Neuronal stem cell (in vitro differentiated cells): ENCODE data around the gene RAMP2.
A peak's percentile ranks its signal among the peaks of the same experiment; 100 is the strongest.

Experiments
- DNase-seq: peaks from one replicate; pipeline ENCODE4 v3.0.0-alpha.2; 2013; ENCODE audit warnings: low spot score
- H2AFZ ChIP-seq: one replicate; pipeline ENCODE4 v1.6.1; 2013; ENCODE audit warnings: mild to moderate bottlenecking, low read length, inconsistent platforms
- H2AK5ac ChIP-seq: 2 replicates; pipeline ENCODE4 v1.6.1; 2013; ENCODE audit warnings: low read depth, mild to moderate bottlenecking, inconsistent platforms, low read length, moderate library complexity, mixed read lengths
- H2BK120ac ChIP-seq: 2 replicates; pipeline ENCODE4 v1.6.1; 2013; ENCODE audit warnings: low read depth, mild to moderate bottlenecking, inconsistent platforms, low read length, moderate library complexity, mixed read lengths
- H2BK12ac ChIP-seq: one replicate; pipeline ENCODE4 v1.6.1; 2013; ENCODE audit warnings: low read length, inconsistent platforms
- H2BK15ac ChIP-seq: 2 replicates; pipeline ENCODE4 v1.6.1; 2013; ENCODE audit warnings: mild to moderate bottlenecking, low read length, inconsistent platforms, mixed read lengths
- H2BK5ac ChIP-seq: one replicate; pipeline ENCODE4 v1.6.1; 2013; ENCODE audit warnings: inconsistent platforms, mild to moderate bottlenecking, low read length, moderate library complexity
- H3K14ac ChIP-seq: one replicate; pipeline ENCODE4 v1.6.1; 2013; ENCODE audit warnings: low read length, inconsistent platforms
- H3K18ac ChIP-seq: 2 replicates; pipeline ENCODE4 v1.6.1; 2013; ENCODE audit warnings: low read length, inconsistent platforms
- H3K23ac ChIP-seq: 2 replicates; pipeline ENCODE4 v1.6.1; 2013; ENCODE audit warnings: low read depth, mild to moderate bottlenecking, mixed read lengths, low read length, inconsistent platforms; ENCODE audit not compliant: poor library complexity
- H3K27ac ChIP-seq: replicated peaks from 3 replicates; pipeline ENCODE4 v1.5.1; 2013; ENCODE audit warnings: low read length, inconsistent platforms
- H3K27me3 ChIP-seq, 3 experiments: 2 replicates each; pipeline ENCODE4 v1.6.1; 2013; ENCODE audit warnings: low read length in 3 of 3, mild to moderate bottlenecking in 2 of 3, inconsistent platforms in 1 of 3, low read depth in 1 of 3, mixed read lengths in 1 of 3, moderate library complexity in 1 of 3; ENCODE audit not compliant: control insufficient read depth in 3 of 3, insufficient read depth in 3 of 3
- H3K36me3 ChIP-seq, 2 donors: replicated peaks in 1 of 2; 2 replicates each; pipeline ENCODE4 v1.6.1; 2013; ENCODE audit warnings: low read length in 2 of 2; ENCODE audit not compliant: control insufficient read depth in 2 of 2, insufficient read depth in 2 of 2
- H3K4ac ChIP-seq: 2 replicates; pipeline ENCODE4 v1.6.1; 2013; ENCODE audit warnings: inconsistent platforms, mild to moderate bottlenecking, low read length, moderate library complexity
- H3K4me1 ChIP-seq, 2 donors: 1 replicate in 1 of 2; 2 replicates in 1 of 2; pipeline ENCODE4 v1.6.1; 2013; ENCODE audit warnings: low read length in 2 of 2, low read depth in 1 of 2; ENCODE audit not compliant: control insufficient read depth in 2 of 2, insufficient read depth in 1 of 2
- H3K4me2 ChIP-seq: one replicate; pipeline ENCODE4 v1.6.1; 2013; ENCODE audit warnings: mild to moderate bottlenecking, low read length, inconsistent platforms; ENCODE audit not compliant: insufficient read depth, poor library complexity, severe bottlenecking
- H3K4me3 ChIP-seq, 2 donors: 2 replicates each; pipeline ENCODE4 v1.5.1; 2013; ENCODE audit warnings: low read length in 2 of 2, mild to moderate bottlenecking in 2 of 2, inconsistent platforms in 1 of 2, moderate library complexity in 1 of 2
- H3K79me1 ChIP-seq: one replicate; pipeline ENCODE4 v1.6.1; 2013; ENCODE audit warnings: low read depth, mild to moderate bottlenecking, inconsistent platforms, low read length, moderate library complexity
- H3K9ac ChIP-seq: one replicate; pipeline ENCODE4 v1.6.1; 2013; ENCODE audit warnings: mild to moderate bottlenecking, low read depth, low read length, inconsistent platforms; ENCODE audit not compliant: poor library complexity
- H3K9me3 ChIP-seq, 2 donors: replicated peaks in 1 of 2; 2 replicates each; pipeline versions ENCODE3 to v1.6.1; 2013; ENCODE audit warnings: low read length in 2 of 2, mild to moderate bottlenecking in 2 of 2, inconsistent platforms in 1 of 2, low read depth in 1 of 2, mixed read lengths in 1 of 2, moderate library complexity in 1 of 2; ENCODE audit not compliant: control insufficient read depth in 2 of 2, insufficient read depth in 1 of 2
- H4K8ac ChIP-seq: one replicate; pipeline ENCODE4 v1.6.1; 2013; ENCODE audit warnings: low read depth, mild to moderate bottlenecking, inconsistent platforms, low read length, moderate library complexity
- H4K91ac ChIP-seq: one replicate; pipeline ENCODE4 v1.6.1; 2013; ENCODE audit warnings: low read length, low read depth, mild to moderate bottlenecking, inconsistent platforms; ENCODE audit not compliant: poor library complexity
- WGBS, 2 donors: extraction: QIAGEN DNeasy Blood & Tissue Kit; methylation state at CpG; one replicate each; pipeline ENCODE4 v1.1.7; 2013; ENCODE audit warnings: missing lambda C conversion rate in 2 of 2, mixed read lengths in 1 of 2; ENCODE audit not compliant: insufficient read length in 2 of 2, insufficient replicate concordance in 1 of 2; ENCODE audit errors: extremely low coverage in 2 of 2; 5-methylcytosine and 5-hydroxymethylcytosine counted together

RAMP2 gene

GRCh38 chr17:42784811-42785592, 24.0 kb downstream of the RAMP2 start:
- no peak overlapping the region for H4K8ac ChIP-seq
- no peak overlapping the region for H4K91ac ChIP-seq
- H2BK5ac ChIP-seq = no peak overlapping the region
- no peak overlapping the region for H2BK15ac ChIP-seq
- no peaks in the 10 kb centered on the region for H3K9me3 ChIP-seq
- H3K9ac ChIP-seq = no peak overlapping the region
- peak overlapping the region; percentile 16 for H2BK12ac ChIP-seq
- peaks cover 0 to 2% of the 10 kb centered on the region in 2 donors for H3K36me3 ChIP-seq
- no peak overlapping the region for H2AFZ ChIP-seq
- peaks cover 0 to 25% (median 8%) of the 10 kb centered on the region in 3 experiments for H3K27me3 ChIP-seq
- H2AK5ac ChIP-seq = peak overlapping the region; percentile 23
- H3K4ac ChIP-seq = peak overlapping the region; percentile 70
- no peak overlapping the region for H3K27ac ChIP-seq
- peaks cover 0 to 5% of the 10 kb centered on the region in 2 donors for H3K4me1 ChIP-seq
- no peak overlapping the region for H2BK120ac ChIP-seq
- no peak overlapping the region for H3K4me3 ChIP-seq
- no CpG with 5 or more reads among the region's 52 CpGs for WGBS, 2 donors
- DNase-seq = no peak
- no peak overlapping the region for H3K18ac ChIP-seq
- H3K4me2 ChIP-seq = no peak overlapping the region
- H3K23ac ChIP-seq = peak overlapping the region; percentile 9
- no peak overlapping the region for H3K14ac ChIP-seq
- no peaks in the 10 kb centered on the region for H3K79me1 ChIP-seq

DNA sequence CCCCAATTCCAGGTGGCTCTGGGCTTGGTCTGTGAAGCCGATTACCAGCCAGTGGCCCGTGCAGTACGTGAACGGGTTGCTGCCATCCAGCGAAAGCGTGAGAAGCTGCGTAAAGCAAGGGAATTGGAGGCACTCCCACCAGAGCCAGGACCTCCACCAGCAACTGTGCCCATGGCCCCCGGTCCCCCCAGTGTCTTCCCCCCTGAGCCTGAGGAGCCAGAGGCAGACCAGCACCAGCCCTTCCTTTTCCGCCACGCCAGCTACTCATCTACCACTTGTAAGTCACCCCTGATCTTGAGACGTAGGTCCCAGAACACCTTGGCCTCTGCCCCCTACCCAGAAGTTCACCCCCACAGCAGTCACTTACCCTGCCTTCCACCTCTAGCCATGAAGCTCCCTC, 26.2 kb downstream of the RAMP2 start:
- H2AK5ac ChIP-seq = no peak overlapping the region
- H3K27ac ChIP-seq = no peak overlapping the region
- H2AFZ ChIP-seq = no peak overlapping the region
- no peak overlapping the region for H4K91ac ChIP-seq
- H4K8ac ChIP-seq = no peak overlapping the region
- no peaks in the 10 kb centered on the region for H3K9me3 ChIP-seq
- no peak overlapping the region for H2BK15ac ChIP-seq
- DNase-seq = no peak
- H2BK120ac ChIP-seq = no peak overlapping the region
- no peak overlapping the region for H2BK5ac ChIP-seq
- H3K14ac ChIP-seq = no peak overlapping the region
- no CpG with 5 or more reads among the region's 11 CpGs for WGBS, 2 donors
- H3K79me1 ChIP-seq = no peaks in the 10 kb centered on the region
- H3K4me3 ChIP-seq = no peak overlapping the region
- H3K4ac ChIP-seq = no peak overlapping the region
- H3K4me2 ChIP-seq = no peak overlapping the region
- peaks cover 0 to 9% (median 0%) of the 10 kb centered on the region in 3 experiments for H3K27me3 ChIP-seq
- no peak overlapping the region for H3K23ac ChIP-seq
- H3K9ac ChIP-seq = no peak overlapping the region
- no peaks in the 10 kb centered on the region for H3K36me3 ChIP-seq
- no peak overlapping the region for H3K18ac ChIP-seq
- H2BK12ac ChIP-seq = no peak overlapping the region
- H3K4me1 ChIP-seq = no peaks in the 10 kb centered on the region

- H2AFZ ChIP-seq = no peak overlapping the region
- H3K4me1 ChIP-seq = no peaks in the 10 kb centered on the region
- no peak overlapping the region for H4K91ac ChIP-seq
- no peaks in the 10 kb centered on the region for H3K9me3 ChIP-seq
- no peak overlapping the region for H2BK120ac ChIP-seq
- no peak overlapping the region for H3K14ac ChIP-seq
- H2BK15ac ChIP-seq = no peak overlapping the region
- H3K36me3 ChIP-seq = peaks cover 4 to 18% of the 10 kb centered on the region in 2 donors
- H2BK12ac ChIP-seq = no peak overlapping the region
- no peak overlapping the region for H3K18ac ChIP-seq
- no CpG with 5 or more reads among the region's 2 CpGs for WGBS, 2 donors
- no peak overlapping the region for H2AK5ac ChIP-seq
- H3K27me3 ChIP-seq = no peaks in the 10 kb centered on the region
- DNase-seq = no peak
- H2BK5ac ChIP-seq = no peak overlapping the region
- no peak overlapping the region for H3K23ac ChIP-seq
- no peaks in the 10 kb centered on the region for H3K79me1 ChIP-seq
- H4K8ac ChIP-seq = no peak overlapping the region
- H3K4ac ChIP-seq = no peak overlapping the region
- no peak overlapping the region for H3K27ac ChIP-seq
- no peak overlapping the region for H3K9ac ChIP-seq
- no peak overlapping the region for H3K4me3 ChIP-seq
- no peak overlapping the region for H3K4me2 ChIP-seq
These were observed 30.9 kb downstream of the RAMP2 start for GRCh38 chr17:42791948-42792347.

- Histone ChIP-seq H3K23ac (no peak overlapping the region), H2BK5ac (no peak overlapping the region)
These were observed 31.5 kb downstream of the RAMP2 start for GRCh38 chr17:42792545-42792944.

More at GRCh38 chr17:42792545-42792944, 31.5 kb downstream of the RAMP2 start:
- no peak for DNase-seq
- no peak overlapping the region for H2AK5ac ChIP-seq
- no peaks in the 10 kb centered on the region for H3K9me3 ChIP-seq
- no peak overlapping the region for H3K4me2 ChIP-seq
- H3K79me1 ChIP-seq = no peaks in the 10 kb centered on the region
- no peak overlapping the region for H3K14ac ChIP-seq
- H4K8ac ChIP-seq = no peak overlapping the region
- WGBS, 2 donors = no CpG with 5 or more reads among the region's 5 CpGs
- no peaks in the 10 kb centered on the region for H3K27me3 ChIP-seq
- no peak overlapping the region for H2BK15ac ChIP-seq
- no peak overlapping the region for H3K4me3 ChIP-seq
- no peak overlapping the region for H2AFZ ChIP-seq
- no peak overlapping the region for H2BK12ac ChIP-seq
- H3K4ac ChIP-seq = no peak overlapping the region
- H2BK120ac ChIP-seq = no peak overlapping the region
- no peak overlapping the region for H4K91ac ChIP-seq
- H3K4me1 ChIP-seq = peaks cover under 1 to 1% of the 10 kb centered on the region in 2 donors
- peaks cover 4 to 24% of the 10 kb centered on the region in 2 donors for H3K36me3 ChIP-seq
- no peak overlapping the region for H3K27ac ChIP-seq
- no peak overlapping the region for H3K9ac ChIP-seq
- no peak overlapping the region for H3K18ac ChIP-seq
